Measurements from ENCODE around the gene TTC23. TPM values are rescaled to one million over a fixed set of nuclear protein-coding genes. Genes with fewer than 3 reads are reported as not detected.

The TTC23 gene
- total RNA-seq, 2 donors from 2014 or later = 0.67 to 2.5 TPM

Other genes with a start within 250 kb of the TTC23 start
- not detected for gene PGPEP1L, start 241.8 kb downstream of the TTC23 start, total RNA-seq
- gene SYNM, start 144.5 kb downstream of the TTC23 start, total RNA-seq = under 1 TPM; 0.43 to 0.58 TPM
- gene LRRC28, start 1.9 kb upstream of the TTC23 start, total RNA-seq = 10 to 100 TPM; 18.5 to 26.0 TPM